HG03432 (cell line): ENCODE measurements around the gene CMTR1.
"Not testable (repeated sequence)": the region's sequence is repeated elsewhere in the genome, so short reads cannot be mapped to it uniquely, and the experiment has no call there.

Experiments used
- ATAC-seq: cut with Tn5 transposase; IDR thresholded peaks from one replicate; pipeline ENCODE4 v1.9.1; 2021; ENCODE audit warnings: mild to moderate bottlenecking, moderate library complexity; ENCODE audit not compliant: unreplicated experiment

CMTR1 gene

GRCh38 chr6:37435373-37435772 lies 2.4 kb downstream of the CMTR1 start:
- ATAC-seq = no peak

DNA sequence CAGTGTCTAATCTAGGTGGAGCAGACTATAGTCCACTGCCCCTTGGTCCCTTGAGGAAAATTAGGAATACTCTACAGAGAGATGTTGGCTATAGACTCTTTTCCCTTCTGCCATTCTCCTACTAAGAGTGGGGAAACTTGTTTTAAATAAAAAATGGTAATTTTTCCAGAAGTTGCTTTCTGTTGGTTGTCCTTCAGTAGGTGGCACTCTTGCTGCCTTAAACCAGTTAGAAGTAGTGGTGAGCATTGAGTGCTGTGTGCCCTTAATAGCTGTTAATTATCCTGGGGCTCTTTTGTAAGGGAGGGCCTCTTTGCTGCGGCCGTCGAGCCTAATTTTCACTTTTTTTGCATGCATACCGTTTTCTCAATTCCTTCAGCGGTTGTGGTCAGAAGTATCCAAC lies 2.8 kb downstream of the CMTR1 start:
- ATAC-seq = no peak

- no peak for ATAC-seq
Observed at GRCh38 chr6:37438930-37439329, 5.9 kb downstream of the CMTR1 start.

DNA sequence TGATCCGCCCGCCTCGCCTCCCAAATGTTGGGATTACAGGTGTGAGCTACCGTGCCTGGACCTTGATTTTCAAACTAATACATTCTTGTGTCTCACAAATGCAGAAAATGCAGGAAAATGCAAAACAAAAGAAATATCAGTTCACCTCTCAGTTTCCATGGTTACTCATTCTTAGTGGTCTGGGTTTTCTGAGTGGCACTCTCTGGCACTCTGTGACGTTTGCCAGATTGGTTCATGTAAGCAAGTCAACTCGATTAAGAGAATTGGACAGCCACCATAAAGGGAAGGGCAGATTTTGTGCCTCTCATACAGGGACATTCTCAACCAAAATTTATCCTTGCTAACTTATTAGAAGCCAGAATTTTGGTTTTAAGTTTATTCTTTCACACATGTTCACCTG lies 8.6 kb downstream of the CMTR1 start:
- ATAC-seq = no peak

- ATAC-seq = no peak
Observed at GRCh38 chr6:37442416-37443215, 9.6 kb downstream of the CMTR1 start.

- not testable (repeated sequence) for ATAC-seq
Observed at GRCh38 chr6:37443216-37443542, 10.2 kb downstream of the CMTR1 start.

DNA sequence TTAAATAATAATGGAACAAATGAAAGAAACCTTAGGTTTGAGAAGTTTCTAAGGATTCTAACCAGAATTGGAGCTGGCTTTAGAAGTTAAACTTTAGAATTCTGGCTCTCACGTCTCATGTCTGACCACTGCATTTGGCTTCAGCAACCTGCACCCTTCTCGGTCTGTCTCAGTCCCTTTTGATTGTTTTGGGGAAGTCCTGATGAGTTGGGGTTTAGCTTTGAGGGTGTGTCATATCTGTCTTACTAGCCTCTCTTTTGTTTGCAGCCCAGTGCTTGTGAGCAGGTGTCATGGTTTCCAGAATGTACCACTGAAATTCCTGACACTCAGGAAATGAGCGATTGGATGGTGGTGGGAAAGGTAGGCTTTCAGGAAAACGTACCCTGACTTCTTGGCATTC lies 17.0 kb downstream of the CMTR1 start:
- ATAC-seq = no peak

- no peak for ATAC-seq
Observed at GRCh38 chr6:37451441-37452193, 18.6 kb downstream of the CMTR1 start.

- no peak for ATAC-seq
Observed at GRCh38 chr6:37452522-37452921, 19.5 kb downstream of the CMTR1 start.

DNA sequence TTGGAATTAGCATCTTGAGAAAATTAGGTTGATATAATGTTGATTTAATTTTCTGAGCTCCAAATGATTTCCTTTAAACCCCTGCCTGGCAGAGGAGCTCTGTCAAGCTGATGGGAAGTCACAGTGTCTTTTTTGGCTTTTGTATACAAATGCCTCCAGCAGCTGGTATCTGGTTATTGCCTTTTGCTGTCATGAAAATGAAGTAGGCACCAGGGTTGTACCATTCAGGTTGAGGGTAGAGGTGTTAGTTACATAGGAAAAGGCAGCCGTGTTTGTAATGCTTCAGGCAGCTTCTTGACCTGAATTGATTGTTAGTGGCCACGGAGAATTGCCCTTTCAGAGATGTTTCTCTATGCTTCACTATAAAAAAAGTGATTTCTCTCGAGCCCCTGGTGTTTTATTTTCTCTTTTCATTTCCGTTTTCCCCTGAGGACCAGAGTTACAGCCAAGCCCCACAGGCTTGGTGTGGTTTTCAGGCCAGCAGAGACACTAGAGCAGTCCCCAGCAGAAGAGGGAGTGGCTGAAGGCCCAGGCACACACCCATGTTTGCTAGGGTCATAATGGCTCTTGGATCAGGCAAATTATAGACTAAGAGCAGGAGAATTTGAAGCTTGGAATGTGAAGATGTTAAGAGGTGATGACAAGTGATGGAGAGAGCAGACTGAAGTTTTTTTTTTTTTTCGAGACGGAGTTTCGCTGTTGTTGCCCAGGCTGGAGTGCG lies 21.6 kb downstream of the CMTR1 start:
- ATAC-seq = no peak

GRCh38 chr6:37456126-37456525 lies 23.1 kb downstream of the CMTR1 start:
- ATAC-seq = no peak

- no peak for ATAC-seq
Observed at GRCh38 chr6:37456816-37457560, 24.0 kb downstream of the CMTR1 start.

DNA sequence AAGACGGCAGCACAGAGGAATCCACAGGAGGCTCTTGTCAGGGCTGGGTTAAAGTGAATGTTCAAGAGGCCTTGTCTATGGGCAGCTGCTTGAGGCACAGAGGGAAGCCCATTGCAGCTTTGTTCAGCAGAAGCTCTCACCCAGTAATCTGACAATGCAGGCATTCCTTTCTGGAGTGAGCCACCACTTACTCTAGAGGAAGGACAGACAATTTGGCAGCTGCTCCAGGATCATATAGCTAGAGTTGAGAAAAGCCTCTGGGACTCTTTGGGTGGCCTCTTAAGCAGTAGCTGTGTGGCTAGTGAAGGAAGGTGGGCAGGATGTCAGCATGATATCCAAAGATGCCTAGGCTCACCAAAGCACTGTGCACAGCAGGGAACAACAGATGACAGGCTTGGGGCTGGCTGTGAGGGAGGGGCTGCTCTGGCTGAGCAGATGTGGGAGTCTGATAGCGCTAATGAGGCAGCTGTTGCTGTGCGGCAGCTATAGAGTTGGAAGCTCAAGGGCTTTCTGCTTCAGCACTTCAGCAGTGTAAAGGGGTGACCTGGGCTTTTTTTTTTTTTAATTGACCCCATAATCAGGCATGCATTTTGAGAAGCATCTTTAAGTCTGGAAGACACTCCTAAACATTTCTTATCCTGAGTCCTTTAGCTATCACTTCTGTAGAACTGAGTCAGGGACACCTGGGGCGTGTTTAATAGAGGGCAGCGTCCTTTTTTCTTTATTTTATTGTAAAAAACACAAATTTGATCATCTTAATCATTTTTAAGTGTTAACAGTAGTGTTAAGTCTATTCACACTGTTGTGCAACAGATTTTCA lies 27.2 kb downstream of the CMTR1 start:
- ATAC-seq = no peak

- ATAC-seq = no peak
Observed at GRCh38 chr6:37460805-37461204, 27.8 kb downstream of the CMTR1 start.

DNA sequence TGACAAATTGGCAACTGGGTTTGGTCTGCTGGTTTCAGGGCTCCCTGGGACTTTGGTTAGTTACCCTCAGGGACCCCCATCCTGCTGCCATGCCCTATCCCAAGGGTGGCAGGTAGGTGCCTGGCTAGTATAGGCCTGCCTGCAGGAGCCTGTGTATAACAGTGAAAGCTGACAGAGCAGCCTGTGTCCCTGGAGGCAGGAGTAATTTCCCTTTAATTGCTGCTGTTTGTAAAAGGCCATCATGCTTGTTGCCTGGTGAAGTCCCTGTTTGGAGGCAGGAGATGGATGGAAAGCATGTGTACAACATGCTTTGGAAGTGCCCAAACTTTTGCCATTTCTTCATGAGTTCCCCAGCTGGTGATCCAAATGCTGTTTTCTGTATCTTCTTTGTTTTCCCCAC lies 30.1 kb downstream of the CMTR1 start:
- ATAC-seq = no peak

GRCh38 chr6:37467718-37468117 lies 34.7 kb downstream of the CMTR1 start:
- ATAC-seq = no peak

DNA sequence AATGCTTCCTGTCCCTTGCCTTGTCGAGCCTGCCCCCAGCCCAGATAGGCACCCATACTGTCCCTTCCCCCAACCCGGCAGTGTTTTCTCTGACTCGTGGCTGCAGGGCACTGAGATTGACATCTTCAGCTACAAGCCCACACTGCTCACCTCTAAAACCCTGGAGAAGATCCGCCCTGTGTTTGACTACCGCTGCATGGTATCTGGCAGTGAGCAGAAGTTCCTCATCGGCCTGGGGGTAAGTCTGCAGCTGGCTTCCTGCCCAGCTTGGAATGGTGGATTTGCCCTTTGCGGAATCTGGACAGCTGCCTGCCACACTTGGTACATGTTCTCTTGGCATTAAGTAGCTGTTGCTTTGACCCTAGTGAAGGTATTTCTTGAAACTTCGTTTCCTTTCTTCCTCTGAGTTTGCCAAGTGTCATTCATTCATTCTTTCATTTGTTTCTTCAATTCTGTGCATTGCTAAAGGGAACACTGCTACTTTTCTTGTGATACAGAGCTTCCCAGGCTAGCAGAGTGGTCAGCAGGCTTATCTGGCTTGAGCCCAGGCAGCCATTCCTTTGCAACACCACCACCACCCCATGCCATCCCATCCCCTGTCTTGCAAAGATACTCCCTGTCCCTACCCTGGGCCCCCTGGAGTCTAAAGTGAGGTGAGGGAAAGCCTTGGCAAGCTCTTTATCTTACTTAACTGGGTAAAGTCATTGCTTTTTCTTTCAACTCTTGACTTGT lies 40.5 kb downstream of the CMTR1 start:
- ATAC-seq = no peak

- ATAC-seq = no peak
Observed at GRCh38 chr6:37474316-37474715, 41.3 kb downstream of the CMTR1 start.

DNA sequence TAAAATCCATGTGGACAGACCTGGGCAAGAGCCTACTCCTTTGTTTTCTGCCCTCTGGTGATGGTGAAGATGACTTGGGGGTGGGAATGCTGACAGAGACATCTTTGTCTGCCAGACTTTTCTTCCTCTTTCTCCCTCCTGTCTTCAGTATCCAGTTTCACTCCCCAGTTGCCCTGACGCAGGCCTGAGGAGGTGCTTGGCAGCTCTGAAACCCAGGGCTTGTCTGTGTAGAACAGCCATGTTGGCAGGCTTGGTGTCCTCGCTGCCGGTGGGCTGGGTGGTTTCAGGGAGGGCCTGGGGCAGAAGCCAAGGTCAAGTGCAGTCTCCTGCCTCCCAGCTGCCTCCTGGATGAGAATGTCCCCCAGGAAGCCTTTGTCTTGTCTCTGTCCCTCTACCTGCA lies 44.2 kb downstream of the CMTR1 start:
- ATAC-seq = no peak
